ACHN (cell line): ENCODE data around the gene C4orf51.

ENCODE experiments used
- DNase-seq: peaks from one replicate; pipeline ENCODE4 v3.0.0-alpha.2; 2015
- in situ Hi-C: cut with HindIII; loops from 2 replicates; pipeline ENCODE4 v1.10.0; 2017; ENCODE audit warnings: low sequenced_read_pairs, low pct_ligation_motif_present, low pct_unique_long_range_greater_than_20kb

C4orf51 gene

DNA sequence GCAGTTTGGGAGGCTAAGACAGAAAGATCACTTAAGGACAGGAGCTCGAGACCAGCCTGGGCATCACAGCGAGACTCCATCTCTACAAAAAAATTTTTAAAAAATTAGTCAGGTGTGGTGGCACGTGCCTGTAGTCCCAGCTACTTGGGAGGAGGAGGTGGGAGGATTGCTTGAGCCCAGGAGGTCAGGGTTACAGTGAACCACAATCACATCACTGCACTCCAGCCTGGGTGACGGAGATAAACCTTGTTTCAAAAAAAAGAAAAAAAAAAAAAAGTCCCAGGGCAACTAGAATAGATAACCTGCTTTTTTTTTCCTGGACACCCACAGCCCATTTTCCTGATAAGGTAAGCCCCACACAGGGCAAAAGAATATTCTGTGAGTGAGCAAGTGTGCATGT, 96.3 kb downstream of the C4orf51 start:
- no peak for DNase-seq

DNA sequence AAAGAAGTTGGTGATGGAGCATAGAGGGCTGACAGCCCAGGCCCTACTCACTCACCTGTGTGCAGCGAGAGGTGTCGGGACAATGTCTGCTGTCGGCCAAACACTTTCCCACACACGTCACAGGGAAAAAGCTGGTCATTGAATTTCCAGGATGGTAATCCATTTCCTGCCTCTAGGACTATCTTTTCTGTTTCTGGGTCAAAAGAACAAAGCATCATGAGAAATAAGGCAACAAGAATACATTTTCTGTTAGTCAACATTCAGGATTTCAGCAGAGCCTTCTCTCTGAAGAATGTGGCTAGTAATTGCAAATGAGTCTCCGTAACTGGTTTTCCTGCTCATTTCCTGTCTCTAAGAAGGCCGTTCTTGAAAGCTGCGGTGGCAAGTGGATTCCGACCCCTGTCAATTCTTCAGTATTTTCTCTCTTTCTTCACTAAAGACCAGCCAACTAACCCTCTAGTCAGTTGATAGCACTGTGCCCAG, 99.4 kb downstream of the C4orf51 start:
- no peak for DNase-seq
- in situ Hi-C loops, result no loop called here

More for the DNA sequence above, 96.3 kb downstream of the C4orf51 start:
- in situ Hi-C loops, result no loop called here

DNA sequence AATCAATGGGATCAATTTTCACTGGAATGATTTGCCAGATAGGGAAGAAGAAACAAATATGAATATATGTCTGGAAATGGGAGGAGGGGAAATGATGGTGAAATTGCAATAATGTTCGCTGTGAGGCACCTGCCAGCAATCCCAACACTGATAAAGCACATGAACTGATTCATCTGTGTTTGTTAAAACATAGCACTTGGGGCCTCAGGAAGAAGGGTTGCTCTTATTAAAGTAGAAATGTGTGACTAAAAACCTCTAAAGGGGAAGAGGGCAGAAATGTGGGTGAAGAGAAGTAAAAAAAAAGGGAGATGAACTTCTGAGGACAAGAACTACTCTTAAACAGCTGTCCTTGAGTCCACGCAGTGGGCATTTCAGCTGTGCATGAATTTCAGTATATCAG, 101.4 kb downstream of the C4orf51 start:
- in situ Hi-C loops, result no loop called here
- no peak for DNase-seq
